G401.6 (cell line): ENCODE data around the gene MIPOL1.
"Not testable (repeated sequence)": the region's sequence is repeated elsewhere in the genome, so short reads cannot be mapped to it uniquely, and the experiment has no call there.

Experiments
- FAIRE-seq: peaks from 2 replicates; lab custom pipeline; 2012; peaks lifted over from hg19 to GRCh38; lab: Jason Lieb, UNC

The MIPOL1 gene

DNA sequence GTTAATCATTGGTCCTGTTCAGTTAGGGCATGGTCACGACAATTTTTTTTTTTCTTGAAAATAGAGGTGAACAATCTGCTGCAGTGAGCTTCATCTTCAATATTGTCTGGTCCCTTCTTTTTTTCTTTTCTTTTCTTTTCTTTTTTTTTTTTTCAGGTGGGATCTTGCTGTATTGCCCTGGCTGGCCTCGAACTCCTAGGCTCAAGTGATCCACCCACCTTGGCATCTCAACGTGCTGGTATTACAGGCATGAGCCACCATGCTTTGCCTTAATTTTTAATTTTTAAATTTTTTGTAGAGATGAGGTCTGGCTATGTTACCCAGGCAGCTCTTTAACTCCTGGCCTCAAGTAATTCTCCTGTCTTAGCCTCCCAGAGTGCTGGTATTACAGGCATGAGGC lies 36.5 kb downstream of the MIPOL1 start:
- FAIRE-seq = no peak

DNA sequence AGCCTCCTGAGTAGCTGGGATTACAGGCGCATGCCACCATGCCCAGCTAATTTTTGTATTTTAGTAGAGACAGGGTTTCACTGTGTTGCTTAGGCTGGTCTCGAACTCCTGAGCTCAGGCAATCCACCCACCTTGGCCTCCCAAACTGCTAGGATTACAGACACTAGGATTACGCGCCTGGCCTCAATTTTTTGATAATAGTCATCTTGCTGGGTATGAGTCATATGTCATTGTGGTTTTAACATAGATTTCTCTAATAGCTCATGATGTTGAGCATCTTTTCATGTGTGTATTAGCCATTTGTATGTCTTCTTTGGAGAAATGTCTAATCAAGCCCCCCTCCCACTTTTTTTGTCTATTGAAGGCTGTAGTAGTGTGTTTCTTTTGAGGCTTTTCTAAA lies 38.3 kb downstream of the MIPOL1 start:
- FAIRE-seq = not testable (repeated sequence)

DNA sequence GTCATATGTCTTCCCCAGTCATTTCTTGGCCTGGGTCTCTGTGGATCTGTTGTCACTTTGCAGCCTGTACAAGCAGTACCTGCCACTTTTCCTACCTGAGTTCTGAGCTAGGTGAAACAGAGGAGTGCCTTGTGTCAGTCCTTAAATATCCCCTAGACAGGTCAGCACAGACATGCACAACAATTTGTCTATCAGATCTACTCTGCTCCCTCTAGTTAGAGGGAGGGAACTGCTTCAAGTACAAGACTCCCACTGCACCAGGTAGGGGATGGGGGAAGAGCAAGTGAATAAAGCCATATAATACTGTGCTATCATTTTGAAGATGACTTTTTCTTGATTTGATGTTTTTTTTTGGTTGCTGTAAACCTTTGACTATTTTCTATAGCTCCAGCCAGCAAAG lies 39.4 kb downstream of the MIPOL1 start:
- no peak for FAIRE-seq

DNA sequence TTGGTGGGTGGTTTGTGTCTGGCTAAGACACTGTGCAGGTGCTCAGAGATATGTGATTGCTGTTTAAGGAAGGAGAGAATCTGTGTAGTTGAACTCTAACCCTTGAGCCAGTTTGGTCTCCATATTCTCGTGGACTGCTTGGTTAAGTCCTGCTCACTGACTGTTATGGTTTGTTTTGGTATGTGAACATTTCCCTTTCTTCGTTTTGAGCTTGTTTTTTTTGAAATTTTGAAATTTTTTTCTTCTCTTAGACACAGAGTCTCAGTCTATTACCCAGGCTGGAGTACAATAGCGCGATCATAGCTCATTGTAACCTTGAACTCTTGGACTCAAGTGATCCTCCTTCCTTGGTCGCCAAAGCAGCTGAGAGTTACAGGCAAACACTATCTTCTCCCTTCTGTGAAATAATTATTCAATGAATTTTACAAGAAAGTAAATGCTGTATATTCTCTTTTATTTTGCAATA lies 40.0 kb downstream of the MIPOL1 start:
- FAIRE-seq = no peak

DNA sequence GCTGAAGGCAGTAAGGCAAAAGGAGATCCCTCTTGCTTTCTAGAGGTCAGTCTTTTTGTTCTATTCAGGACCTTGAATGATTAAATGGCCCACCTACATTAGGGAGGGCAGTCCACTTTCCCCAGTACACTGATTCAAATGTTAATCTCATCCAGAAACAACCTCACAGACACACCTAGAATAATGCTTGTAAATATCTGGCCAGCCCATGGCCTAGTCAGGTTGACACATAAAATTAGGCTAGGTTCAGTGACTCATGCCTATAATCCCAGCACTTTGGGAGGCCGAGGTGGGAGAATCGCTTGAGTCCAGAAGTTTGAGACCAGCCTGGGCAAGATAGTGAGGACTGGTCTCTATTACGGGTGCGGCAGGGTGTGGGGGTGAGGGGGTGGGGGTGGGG lies 43.5 kb downstream of the MIPOL1 start:
- no peak for FAIRE-seq

DNA sequence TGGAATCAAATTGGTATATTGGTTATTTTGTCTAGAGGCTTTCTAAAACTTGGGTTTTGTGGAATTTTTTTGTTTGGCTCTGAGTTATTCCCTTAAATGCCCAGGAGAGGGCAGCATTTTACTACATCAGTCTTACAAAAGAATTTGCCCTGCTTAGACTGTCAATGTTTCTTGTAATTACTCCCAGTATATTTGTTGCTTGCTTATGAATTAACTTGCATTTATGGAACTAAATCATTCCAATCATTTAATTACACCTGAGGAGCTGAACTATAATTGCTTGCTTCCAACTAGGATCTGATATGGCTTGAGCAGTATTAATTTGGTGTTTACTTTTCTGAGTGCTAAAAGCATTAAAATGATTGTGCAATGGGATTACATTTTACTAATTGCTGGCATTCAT lies 48.7 kb downstream of the MIPOL1 start:
- peak; percentile 97 for FAIRE-seq

DNA sequence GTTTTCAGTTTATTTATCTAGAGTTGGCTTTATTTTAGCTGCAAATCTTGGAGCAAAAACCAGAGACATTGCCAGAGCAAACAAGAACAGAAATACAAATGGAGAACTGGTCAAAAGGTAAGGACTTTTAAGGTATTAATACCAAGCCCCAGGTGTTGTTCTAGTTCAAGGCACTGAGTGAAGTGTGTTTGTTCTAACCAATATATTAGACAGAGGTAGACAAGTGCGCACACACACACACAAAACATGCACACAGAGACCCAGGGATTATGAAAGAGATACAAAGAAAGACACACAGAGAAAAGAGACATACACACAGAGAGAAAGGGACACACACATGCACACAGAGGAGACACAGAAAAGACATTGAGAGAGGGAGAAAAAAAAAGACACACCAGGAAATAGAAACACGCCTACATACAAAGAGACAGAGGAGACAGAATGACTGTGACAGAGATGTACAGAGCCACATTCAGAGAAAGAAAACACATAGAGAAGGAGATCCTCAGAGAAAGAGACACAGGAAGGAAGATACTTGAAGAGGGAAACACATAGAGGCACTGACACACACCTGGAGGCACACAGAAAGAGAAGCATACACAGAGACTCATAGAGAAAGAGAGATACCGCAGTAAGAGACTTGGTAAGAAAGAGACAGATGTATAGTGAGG lies 50.2 kb downstream of the MIPOL1 start:
- no peak for FAIRE-seq

DNA sequence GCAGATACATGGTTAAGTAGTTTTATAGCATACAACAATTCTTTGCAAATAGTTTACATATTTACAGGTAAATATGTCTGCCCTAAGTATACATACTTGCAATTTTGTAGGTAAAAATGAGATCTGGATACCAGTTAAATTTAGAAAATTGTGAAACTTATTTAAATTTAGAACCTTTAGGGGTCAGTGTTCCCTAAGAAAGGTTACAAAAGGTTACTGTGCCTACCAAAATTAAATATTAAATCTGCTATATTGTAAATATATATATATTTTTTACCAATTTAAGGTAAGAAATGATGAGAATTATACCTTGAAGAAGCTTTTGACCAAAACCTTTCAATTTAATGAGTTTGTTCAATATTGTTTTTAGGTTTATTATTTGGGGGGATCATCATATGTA lies 54.0 kb downstream of the MIPOL1 start:
- peak; percentile 82 for FAIRE-seq

DNA sequence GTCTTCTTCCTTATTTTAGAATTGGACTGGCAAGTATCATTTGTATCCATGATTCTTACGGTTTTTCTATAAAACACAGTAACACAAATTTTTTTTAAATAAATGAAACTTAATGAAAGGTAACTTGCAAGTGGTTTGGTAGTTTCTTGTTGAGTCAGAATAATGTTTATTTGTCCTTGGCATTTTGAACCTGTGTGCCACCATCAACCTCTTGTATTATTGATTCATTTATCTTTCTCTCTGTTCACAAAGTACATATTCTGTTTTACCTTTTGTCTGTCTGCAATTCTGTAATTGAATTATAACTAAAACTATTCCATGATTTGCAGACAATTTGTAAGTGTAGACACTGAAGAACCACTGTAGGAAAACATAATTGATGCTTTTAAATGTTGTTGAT lies 54.7 kb downstream of the MIPOL1 start:
- FAIRE-seq = no peak

DNA sequence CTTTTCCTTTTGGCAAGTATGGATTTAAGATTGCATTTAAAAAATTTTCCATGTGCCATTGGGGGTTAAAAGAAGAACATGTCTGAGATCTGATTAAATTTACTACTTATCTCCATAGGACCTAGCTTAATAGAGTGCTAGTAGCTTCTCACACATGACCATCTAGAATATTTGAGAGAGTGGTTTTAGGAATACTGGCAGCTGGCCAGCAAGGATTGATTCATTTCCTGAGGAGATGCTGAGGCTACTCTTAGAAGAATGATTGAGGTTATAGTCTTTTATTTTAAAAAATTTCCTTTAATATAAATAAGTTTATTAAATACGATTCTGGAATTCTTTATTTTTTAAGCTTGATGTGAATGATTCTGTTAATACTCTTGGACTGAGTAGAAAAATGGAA lies 56.2 kb downstream of the MIPOL1 start:
- no peak for FAIRE-seq

DNA sequence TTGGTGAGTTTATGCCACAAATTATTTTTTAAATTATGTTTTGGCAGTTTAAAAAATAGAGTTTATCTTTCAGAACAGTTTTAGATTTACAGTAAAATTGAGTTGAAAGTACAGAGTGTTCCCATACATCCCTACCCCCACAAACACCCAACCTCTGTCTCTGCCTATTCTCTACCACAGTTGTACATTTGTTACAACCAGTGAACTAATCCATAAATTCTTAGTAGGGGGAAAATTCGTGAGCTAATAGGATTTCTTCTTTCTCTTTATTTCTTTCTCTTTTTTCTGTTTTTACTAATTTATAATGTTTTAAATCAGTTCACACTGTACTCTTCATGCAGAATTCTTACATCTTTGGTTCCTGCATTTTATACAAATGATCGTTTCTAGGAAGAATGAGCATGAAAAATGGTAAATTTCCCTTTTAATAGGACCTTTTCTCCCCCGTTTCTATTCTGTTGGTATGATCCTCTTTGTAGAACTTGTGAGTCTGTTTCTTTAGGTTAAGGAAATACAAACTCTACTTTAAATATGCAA lies 56.7 kb downstream of the MIPOL1 start:
- no peak for FAIRE-seq

DNA sequence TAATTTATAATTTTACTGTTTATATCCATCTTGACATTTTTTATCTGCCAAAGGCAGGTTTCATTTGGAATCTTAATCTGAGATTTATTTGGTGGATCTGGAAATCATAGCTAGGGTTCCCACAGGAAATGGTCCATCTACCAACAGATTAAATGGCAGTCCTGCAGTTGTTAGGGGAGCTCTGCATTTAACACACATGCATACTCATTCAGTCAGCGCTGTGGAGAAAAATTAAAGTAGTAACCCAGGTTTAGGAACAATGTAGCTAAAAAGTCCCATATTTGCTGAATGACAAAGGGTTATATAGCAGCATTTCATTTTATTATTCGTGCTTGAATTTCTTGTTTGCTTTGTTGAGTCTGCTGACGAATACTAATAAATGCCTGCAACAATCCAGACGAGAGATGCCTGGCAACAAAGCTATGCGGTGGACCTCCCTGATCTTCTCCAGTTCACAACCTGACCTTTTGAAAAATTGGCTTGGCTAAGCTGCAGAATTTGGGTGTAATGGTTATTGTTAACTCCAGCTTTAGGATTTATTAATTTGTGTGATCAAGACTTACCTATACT lies 59.8 kb downstream of the MIPOL1 start:
- no peak for FAIRE-seq

DNA sequence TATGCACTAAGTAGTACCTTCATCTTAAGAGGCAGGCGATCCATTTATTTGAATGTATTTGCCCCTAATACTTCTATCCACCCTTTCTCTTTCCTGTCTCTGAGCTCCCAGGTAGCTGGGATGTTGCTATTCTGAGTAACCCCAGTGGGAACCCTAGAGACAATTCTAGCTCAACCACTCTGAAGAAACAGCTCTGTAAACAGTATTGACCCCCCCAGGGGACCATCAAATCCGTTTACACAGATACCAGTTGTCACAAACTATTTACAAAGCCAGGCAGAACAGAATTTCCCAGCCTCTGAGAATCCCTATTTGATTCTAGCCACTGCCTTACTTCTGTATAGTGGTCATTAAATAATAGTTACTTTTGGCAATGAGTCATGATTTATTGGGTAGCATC lies 64.9 kb downstream of the MIPOL1 start:
- no peak for FAIRE-seq

DNA sequence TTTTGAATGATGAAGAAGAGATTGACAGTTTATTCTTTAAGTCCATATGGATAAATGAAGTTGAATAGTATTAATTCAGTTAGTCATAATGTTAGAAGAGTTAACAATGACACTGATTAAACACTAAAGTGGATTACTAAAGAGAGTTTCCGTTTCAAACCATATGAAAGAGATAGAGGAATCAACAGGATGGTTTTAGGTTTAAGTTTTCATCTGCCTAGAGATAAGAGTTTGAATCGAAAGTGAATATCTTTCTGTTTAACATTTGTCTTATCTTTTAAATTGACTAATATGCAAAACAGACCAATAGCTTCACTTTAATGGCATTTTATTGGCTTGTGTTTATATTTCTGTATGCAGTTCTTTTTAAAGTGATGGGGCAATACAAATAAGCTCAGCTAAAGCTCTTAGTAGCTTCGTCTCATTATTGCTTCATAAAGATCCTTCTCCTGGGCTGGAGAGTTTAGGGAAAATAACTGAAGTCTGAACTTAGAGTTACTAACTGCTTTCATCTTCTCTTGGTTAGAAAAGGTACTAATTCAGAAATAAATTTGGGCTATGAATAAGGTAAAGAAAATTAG lies 66.0 kb downstream of the MIPOL1 start:
- peak; percentile 46 for FAIRE-seq

DNA sequence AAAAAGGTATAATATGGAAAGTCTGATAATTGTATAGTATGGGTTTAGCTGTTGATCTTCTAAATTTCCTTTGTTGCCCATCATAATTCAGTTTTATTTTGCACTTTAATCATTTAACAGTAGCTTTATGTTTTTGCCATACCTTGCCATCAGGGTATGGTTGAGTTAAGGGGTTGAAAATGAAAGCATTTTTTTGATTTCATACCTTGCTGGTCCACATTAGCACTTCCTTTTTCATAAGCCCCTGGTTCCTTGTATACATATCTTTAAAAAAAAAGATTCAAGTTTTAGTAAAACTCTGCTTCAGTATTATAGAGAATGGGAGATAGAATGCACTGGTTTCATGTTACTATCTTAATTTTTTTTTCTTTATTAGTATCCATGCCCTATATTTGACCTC lies 71.1 kb downstream of the MIPOL1 start:
- FAIRE-seq = no peak

DNA sequence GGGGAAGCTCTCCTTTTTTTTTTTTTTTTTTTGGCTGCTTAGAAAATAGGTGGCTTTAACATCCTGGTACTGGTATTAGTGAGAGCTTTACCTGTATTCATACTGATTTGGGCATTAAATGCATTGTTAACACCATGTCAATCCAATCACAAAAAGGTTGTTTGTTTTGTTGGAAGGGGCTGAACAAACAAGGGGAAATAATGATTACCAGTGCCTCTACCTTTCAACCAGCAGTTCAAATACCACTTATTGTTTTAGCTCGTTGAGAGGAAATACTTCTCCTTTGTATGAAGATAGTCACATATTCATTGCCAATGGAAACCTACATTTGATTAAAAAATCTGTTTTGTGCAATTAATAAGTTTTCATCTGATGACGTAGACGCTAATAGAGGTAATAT lies 72.9 kb downstream of the MIPOL1 start:
- FAIRE-seq = no peak

DNA sequence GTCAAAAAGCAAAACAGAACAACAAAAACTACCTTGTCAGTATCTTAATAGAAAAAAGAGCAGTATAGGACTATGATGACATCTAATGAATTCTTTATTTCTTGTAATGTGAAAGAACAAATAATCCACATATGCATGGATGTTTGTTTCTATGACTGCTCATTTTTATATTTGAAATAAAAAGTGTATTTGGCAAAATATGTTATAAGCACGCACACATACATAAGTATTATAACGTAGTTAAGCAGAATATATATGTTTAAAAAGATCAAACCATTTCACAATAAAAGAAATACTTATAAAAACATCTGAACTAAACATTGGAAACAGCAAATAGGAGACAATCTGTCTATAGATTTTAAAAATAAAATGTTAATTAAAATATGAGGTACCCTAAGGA lies 74.8 kb downstream of the MIPOL1 start:
- no peak for FAIRE-seq

DNA sequence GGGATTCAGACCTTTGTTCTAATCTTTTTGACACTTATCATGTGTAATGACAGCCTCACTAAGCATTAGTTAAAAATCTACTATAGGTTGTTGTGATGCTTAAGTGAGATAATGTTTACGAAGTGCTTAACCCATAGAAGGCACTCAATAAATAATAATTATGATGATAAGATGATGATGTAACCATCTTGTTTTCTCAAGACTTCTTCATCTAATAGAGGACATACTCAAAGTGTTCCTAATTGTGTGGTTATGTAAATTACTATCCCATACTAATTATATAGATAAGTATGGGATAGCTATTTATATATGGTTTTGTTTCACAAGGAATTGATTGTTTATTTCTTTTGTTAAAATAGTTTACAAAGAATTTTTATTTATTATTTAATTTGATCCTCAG lies 76.9 kb downstream of the MIPOL1 start:
- FAIRE-seq = peak; percentile 87

DNA sequence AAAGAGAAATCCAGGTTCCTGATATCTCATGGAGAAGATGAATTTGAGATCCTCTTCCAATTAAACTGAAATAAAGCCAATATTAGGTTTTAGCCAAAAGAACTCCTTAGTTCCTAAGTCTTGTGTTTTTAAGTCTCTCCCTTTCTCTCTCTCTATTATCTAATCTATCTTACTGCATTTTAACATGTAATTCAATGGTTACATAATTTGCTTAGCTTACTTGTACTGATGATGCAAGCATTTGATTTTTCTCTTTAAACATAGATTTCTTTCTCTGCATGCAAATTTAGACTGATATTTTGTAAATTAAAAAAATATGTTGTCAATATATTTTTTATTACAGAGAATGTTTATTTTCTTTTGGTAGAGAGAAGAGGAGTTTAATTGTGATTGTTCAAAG lies 78.2 kb downstream of the MIPOL1 start:
- peak; percentile 11 for FAIRE-seq

DNA sequence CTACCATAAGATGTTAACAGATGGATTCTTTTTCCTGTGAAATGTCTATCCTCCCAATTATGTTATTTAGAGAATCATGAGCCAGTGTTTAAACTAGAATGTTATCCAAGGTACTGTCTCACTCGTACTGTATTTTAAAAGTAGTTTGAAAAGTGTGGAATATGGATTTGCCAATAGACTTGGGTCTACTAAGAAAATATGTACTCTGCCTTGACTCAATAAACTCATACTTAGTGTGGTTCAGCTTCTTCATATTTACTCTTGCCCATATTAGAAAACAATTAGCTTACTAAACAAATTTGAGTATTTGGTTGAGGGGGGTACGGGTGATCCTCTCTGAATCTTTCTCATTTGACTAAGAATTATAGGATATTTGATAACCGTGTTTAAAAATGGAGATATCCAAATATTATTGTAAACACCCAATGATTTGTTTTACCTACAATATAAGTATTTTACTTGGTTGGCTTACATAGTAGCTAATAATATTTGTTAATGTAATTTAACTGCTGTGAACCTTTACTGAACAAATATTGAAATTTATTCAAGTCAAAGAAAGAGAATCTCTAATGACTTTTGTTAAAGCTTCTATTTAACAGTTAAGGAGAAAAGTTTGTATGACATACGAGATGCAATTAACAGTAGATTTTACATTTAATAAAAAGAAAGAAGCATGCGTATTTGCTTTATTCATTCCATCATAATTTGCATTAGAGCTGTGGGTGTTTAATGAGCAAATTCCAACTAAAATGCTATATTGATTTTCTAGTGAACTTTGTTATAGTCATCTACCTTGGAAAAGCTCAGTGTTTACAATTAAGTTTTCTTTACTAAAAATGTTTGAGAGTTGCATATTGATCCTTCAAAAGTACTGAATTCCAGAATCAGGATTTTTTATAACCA lies 81.2 kb downstream of the MIPOL1 start:
- FAIRE-seq = no peak

DNA sequence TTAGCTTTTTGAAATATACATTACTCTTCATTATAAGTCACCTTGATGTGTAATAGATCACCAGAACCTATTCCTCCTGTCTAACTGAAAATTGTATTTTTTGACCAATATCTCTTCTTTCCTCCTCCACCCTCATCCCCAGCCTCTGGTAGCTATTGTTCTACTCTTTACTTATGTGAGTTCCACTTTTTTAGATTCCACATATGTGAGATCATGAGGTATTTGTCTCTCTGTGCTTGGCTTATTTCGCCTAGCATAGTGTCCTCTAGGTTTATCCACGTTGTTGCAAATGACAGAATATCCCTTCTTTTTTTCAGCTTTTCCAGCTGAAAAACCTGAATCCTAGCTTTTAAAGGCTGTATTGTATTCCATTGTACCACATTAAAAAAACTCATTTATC lies 82.1 kb downstream of the MIPOL1 start:
- FAIRE-seq = no peak

DNA sequence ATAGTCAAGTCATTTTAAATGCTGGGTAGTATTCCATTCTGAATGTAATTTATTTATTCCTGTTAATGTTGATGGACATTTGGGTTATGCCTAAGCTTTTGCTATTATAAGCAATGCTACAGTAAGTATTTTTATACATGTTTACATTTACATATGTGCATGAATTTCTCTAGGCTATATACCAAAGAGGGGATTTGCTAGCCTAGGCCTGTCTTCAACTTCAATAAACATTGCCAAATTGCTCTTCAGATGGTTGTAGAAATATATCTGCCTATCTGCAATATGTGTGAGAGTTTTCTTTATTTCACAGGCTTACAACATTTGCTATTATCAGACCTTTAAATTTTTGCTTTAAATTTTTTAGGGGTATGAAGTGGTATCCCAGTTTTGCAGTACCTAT lies 87.0 kb downstream of the MIPOL1 start:
- no peak for FAIRE-seq

DNA sequence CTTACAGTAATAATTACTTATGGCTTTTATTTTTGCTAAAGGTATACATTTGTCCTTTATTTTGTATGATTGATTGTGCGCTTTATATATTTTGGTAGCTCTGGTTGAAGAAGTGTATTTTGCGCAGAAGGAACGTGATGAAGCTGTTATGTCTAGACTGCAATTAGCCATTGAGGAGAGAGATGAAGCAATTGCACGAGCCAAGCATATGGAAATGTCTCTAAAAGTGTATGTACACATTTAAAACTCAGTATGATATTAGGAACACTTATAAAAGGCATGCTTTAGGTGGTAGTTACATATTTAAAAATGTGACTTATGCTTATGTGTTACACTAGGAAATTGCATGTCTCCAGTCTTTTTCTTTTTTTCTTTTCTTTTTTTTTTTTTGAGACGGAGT lies 87.5 kb downstream of the MIPOL1 start:
- no peak for FAIRE-seq
